ENCODE results near the gene MSI2.

MSI2 gene

DNA sequence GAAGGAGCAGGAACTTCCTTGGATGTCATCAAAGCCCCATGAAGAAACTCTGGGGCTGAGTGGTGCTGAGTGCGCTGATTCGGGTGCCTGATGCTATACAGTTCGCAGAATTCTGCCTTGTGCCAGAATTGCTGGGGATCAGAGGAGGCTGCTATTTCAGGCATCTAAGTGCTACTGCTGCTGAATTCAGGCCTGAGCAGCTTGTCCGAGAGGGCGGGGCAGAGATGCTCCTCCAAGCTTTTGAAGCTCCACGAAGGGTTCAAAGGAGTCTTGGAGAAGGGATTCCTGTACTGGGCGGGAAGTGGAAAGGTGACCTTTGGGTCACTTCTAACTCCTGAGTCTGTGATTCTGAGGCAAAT lies 260.9 kb downstream of the MSI2 start:
- TF ChIP-seq CTCF (IDR thresholded peaks at IDR 0.05; ENCODE audit: insufficient read depth, low read depth, low read length, missing control alignments) = no peak
- no peak for DNase-seq (ENCODE audit: low read depth)
- H3K4me3 ChIP-seq (ENCODE audit: low read depth, low read length) = no peak overlapping the region

- no peak for DNase-seq (ENCODE audit: low read depth)
- no peak overlapping the region for H3K4me3 ChIP-seq (ENCODE audit: low read depth, low read length)
- TF ChIP-seq CTCF (IDR thresholded peaks at IDR 0.05; ENCODE audit: insufficient read depth, low read depth, low read length, missing control alignments) = no peak
Measured at GRCh38 chr17:57517632-57518456, 261.5 kb downstream of the MSI2 start.

GRCh38 chr17:57518587-57519581 lies 262.6 kb downstream of the MSI2 start:
- no peak for DNase-seq (ENCODE audit: low read depth)
- no peak for TF ChIP-seq CTCF (IDR thresholded peaks at IDR 0.05; ENCODE audit: insufficient read depth, low read depth, low read length, missing control alignments)
- H3K4me3 ChIP-seq (ENCODE audit: low read depth, low read length) = no peak overlapping the region

DNA sequence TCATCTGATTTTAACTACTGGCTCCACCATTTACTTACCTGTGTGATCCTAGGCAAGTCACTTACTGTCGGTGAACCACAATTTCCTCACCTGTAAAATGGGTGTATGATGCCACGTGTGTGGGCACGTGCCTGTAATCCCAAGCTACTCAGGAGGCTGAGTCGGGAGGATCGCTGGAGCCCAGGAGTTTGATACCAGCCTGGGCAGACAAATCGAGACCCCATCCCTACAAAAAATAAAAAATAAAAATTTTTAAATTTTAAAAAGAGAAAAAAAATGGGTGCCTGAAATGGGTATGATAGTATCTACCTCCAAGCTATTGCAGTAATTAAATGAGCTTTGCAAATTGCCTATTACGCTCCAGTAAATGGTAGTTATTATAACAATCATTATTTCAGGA lies 263.5 kb downstream of the MSI2 start:
- DNase-seq (ENCODE audit: low read depth) = no peak
- no peak for TF ChIP-seq CTCF (IDR thresholded peaks at IDR 0.05; ENCODE audit: insufficient read depth, low read depth, low read length, missing control alignments)
- no peak overlapping the region for H3K4me3 ChIP-seq (ENCODE audit: low read depth, low read length)

GRCh38 chr17:57521606-57522005 lies 265.3 kb downstream of the MSI2 start:
- TF ChIP-seq CTCF (IDR thresholded peaks at IDR 0.05; ENCODE audit: insufficient read depth, low read depth, low read length, missing control alignments) = no peak

DNA sequence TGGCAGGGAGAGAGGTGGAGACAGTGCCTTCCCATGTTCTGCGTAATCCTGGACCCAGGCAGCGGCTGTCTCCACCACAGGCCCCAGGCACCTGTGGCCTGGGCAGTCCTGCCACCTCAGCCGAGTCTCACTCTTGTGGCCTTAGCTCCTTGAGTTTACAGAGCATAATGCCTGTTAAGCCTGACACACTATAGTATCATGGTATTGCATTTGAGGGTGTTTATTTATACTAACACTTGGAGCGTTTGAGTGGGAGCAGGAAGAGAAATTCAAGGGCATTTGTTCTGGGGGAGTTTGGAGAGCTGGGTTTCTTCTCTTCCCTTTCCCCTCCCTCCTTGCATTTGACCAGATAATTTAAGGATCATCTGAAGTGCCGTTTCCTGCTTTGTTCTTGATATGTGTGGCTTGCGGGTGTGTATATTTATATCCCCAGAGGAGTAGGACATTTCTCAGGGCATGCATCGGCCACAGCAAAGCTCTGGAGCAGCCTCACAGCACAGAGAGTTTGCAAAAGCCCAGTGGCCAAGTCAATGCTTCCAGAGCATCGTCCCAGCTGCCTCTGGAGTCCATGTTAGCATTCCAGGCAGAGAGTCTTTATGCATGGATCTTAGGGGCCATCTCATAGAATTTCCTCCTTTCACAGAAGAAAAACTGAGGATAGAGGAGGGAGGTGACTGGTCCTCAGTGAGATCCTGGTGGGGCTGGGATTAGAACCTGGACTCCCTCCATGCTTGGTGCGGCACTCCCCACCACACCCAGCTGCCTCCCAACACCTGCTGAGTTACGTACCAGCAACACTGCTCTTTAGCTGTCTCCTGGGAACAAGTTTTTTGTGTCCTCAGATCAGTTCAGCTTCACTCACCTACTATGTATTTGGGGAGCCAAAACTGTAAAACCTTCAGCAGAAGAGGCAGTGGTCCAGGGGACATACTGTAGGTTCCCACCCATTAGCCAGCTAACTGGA lies 266.0 kb downstream of the MSI2 start:
- DNase-seq (ENCODE audit: low read depth) = no peak
- no peak for TF ChIP-seq CTCF (IDR thresholded peaks at IDR 0.05; ENCODE audit: insufficient read depth, low read depth, low read length, missing control alignments)
- no peak overlapping the region for H3K4me3 ChIP-seq (ENCODE audit: low read depth, low read length)

More at GRCh38 chr17:57521606-57522005, 265.3 kb downstream of the MSI2 start:
- no peak for DNase-seq (ENCODE audit: low read depth)
- H3K4me3 ChIP-seq (ENCODE audit: low read depth, low read length) = no peak overlapping the region
